ENCODE measurements around the gene CD248.
"Not testable (repeated sequence)": the region's sequence is repeated elsewhere in the genome, so short reads cannot be mapped to it uniquely, and the experiment has no call there.

CD248 gene

DNA sequence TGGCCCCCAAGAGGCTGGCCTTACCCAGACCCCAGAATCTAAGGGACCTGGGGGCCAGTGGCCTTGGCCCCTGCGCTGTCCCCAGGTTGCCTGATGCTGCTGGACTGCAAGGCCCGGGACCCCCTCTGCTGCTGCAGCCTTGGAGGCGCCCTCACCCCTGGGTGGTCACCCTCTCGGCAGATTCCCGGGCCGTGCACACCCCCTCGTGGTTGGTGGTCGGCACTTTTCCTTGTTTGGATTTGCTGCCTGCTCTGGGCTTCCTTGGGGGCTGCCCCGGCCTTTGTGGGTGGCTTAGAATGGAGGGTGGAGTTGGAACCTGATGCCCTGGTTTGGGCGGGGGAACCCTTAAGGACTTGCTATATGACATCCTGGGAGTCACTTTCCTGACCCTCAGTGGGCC is 14.1 kb upstream of the CD248 start:
- in situ Hi-C loops (cut with MboI; ENCODE audit: low pct_unique_long_range_greater_than_20kb, low sequenced_read_pairs) = no loop called here
- no peak for DNase-seq

DNA sequence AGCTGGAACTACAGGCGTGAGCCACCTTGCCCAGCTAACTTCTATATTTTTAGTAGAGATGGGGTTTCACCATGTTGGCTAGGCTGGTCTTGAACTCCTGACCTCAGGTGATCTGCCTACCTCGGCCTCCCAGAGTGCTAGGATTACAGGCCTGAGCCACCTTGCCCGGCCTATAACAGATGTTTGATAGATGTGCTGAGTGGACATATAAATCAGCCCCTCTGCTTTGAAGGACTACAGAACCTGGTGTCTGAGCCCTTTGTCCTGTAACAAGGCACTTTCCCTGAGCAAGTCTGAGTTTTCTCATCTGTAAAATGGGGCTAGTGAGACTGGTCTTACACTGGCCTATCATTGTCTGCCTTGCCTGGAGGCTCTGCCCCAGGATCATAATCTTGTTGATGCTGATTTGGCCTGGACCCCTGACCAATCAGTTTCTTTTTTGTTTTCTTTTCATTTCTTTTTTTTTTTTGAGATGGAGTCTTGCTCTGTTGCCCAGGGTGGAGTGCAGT is 12.4 kb upstream of the CD248 start:
- in situ Hi-C loops (cut with MboI; ENCODE audit: low pct_unique_long_range_greater_than_20kb, low sequenced_read_pairs) = no loop called here
- DNase-seq = no peak

DNA sequence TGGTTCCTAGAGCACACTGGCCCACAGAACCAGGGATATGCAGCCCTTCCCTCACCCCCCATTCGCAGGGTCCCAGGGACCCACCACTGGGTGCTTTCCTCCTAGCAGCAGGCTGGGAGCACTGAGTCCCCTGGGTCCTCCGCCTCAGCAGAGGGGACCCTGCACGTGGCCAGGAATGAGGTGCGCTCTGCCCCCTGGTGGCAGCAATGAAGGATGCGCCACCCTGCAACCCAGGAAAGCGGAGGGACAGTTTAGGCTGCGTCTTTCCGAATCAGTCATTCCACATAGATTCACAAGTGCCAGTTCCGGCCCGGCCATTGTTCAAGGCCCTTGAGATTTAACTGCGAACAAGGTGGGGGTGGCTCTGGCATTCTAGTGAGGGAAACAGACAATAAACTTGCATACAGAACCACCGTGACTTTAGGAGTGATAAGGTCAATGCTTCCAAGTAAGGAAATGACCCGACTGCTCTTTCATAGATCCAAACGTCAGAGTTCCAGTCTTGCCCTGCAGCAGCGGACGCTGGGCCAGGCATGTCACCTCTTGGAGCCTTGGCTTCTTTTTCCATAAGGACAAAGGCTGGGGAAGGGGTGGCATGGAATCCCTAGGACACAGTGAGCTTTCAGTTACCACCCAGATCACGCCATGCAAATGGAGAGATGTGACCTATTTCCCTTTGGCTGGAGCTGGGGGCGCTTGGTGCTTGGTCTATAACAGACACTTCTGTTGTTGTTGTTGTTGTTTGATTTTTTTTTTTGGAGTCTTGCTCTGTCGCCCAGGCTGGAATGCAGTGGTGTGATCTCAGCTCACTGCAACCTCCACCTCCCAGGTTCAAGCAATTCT is 11.7 kb upstream of the CD248 start:
- in situ Hi-C loops (cut with MboI; ENCODE audit: low pct_unique_long_range_greater_than_20kb, low sequenced_read_pairs) = no loop called here
- DNase-seq = peak; percentile 93

DNA sequence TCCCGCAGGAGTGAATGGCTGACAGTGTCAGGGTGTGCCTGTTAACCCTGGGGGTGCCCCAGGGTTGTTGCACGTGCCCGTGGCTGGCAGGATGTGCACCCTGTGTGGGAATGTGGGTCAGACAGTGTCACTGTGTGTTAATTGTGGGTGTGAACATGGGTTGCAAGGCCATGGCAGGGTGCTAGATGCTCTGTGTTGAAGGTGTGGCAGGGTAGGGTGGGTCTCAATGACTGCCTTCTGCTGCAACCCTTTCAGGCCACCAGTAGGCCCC is 11.1 kb upstream of the CD248 start:
- in situ Hi-C loops (cut with MboI; ENCODE audit: low pct_unique_long_range_greater_than_20kb, low sequenced_read_pairs) = no loop called here
- DNase-seq = no peak

DNA sequence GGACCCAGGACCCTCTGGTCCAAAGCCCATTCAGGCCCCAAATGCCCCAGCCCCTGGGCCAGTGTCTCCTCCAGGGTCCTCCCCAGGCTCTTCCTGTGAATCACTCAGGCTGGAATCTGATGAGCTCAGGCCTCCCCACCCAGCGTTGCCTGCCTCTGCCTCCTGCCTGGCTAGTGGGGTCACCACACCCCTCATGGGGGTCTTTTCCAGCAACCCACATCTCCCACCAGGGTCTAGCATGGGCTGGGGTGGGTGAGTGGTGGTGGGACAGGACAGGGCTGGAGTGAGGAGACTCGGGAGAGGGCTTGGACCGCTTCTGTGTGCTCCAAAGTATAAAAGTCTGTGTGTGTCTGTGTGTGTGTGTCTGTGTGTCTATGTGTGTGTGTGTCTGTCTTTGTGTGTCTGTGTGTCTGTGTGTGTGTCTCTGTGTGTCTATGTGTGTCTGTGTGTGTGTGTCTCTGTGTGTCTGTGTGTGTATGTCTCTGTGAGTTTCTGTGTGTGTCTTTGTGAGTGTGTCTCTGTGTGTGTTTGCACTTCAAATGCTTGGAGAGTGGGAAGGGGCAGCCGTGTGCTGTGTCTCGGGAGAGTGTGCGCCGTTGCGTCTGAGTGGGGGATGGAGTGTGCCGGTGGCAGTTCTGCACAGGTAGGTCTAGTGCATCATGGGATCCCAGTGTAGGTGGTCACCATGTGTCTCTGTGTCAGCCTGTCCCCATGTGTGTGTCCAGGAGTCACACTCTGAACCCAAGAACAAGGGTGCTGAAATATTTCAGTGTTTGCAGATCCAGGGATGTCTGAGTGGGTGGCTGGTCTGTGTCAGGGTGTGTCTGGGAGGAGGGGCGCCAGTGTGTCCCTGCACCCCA is 10.6 kb upstream of the CD248 start:
- no peak for DNase-seq
- in situ Hi-C loops (cut with MboI; ENCODE audit: low pct_unique_long_range_greater_than_20kb, low sequenced_read_pairs) = no loop called here

DNA sequence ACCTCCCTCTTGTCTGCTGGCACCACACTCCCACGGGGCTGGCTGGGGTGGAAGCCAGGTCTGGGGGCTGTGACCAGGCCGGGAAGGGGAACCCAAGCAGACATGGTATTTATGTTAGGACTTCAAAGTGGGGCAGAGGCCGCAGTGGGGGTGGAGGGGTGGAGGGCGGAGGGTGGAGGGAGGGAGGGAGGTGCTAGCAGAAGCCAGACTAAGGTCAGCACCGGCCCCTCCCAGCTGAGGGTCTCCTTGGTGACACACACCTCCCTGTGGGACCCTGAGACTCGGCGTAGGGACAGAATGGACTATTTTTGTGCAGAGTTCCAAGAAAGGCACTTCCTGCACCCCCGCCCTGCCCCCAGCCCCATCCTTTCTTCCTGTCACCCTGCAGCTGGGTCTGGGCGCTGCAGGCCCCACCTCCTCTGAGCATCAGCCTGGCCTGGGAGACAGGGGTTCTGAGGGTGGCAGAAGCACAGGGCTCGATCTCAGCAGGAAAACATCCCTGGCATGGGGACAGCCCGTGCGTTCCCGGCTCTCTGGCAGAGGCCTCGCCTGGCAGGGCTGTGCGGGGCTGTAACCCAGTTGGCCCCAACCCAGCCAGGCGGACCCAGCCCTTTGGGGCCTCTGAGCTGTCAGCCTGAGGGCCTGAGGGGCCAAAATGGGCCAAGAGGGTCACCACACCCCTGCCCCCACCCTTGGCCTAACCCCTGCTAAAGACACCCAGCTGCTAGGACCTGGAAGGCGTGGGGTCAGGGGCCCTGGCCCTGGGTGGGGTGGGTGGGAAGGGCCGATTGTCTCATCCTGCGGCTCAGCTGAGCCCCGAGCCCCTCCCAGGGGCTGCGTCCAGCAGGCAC is 9.6 kb upstream of the CD248 start:
- in situ Hi-C loops (cut with MboI; ENCODE audit: low pct_unique_long_range_greater_than_20kb, low sequenced_read_pairs) = no loop called here
- DNase-seq = peak; percentile 58

DNA sequence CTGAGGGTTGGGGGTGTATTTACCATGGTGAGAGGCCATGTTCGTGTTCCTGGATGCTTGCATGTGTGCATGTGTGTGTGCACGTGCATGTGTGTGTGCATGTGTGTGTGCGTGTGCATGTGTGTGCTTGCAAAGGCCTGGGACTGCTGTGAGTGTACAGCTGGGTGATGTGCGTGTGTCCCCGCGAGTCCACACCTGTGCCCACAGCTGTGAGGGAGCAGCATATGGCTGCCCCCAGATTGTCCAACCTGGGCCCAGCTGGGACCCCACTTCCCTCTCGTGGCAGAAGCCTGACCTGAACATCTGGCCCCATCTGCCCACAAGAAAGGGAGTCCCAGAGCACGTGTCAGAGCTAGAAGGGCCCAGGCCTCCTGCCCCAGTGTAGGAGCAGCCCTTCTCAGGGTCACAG is 8.4 kb upstream of the CD248 start:
- in situ Hi-C loops (cut with MboI; ENCODE audit: low pct_unique_long_range_greater_than_20kb, low sequenced_read_pairs) = no loop called here
- DNase-seq = peak; percentile 32

DNA sequence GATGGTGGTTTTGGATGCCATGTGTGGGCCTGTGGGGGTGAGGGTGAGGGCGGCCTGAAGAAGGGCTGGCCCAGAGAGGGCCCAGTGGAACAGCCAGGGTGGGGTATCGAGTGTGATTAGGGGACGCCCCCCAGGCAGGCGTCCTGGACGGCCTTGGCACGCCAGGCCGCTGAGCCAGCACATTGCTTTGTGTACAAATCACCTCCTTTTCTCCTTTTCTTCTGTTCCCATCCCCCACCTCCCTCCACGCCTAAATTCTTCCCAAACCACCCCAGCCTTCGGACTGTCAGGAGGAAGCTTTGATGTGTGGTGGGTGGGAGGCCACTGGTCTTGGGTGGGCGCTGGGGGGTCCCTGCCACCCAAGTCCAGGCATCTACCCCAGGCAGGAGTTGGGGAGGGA is 7.8 kb upstream of the CD248 start:
- in situ Hi-C loops (cut with MboI; ENCODE audit: low pct_unique_long_range_greater_than_20kb, low sequenced_read_pairs) = no loop called here
- DNase-seq = no peak

DNA sequence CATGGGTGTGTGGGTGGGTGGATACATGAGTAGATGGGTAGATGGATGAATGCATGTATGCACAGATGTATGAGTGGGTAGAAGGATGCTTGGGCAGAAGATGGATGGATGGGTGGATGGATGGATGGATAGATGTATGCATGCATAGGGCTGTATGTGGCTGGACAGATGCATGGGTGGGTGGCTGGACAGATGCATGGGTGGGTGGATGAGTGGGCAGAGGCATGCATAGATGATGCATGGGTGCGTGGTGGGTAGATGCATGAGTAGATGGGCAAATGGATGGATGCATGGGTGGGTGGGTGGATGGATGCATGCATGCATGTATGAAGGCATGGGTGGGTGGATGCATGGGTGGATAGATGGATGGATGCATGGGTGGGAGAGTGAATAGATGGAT is 6.8 kb upstream of the CD248 start:
- in situ Hi-C loops (cut with MboI; ENCODE audit: low pct_unique_long_range_greater_than_20kb, low sequenced_read_pairs) = no loop called here
- DNase-seq = no peak

DNA sequence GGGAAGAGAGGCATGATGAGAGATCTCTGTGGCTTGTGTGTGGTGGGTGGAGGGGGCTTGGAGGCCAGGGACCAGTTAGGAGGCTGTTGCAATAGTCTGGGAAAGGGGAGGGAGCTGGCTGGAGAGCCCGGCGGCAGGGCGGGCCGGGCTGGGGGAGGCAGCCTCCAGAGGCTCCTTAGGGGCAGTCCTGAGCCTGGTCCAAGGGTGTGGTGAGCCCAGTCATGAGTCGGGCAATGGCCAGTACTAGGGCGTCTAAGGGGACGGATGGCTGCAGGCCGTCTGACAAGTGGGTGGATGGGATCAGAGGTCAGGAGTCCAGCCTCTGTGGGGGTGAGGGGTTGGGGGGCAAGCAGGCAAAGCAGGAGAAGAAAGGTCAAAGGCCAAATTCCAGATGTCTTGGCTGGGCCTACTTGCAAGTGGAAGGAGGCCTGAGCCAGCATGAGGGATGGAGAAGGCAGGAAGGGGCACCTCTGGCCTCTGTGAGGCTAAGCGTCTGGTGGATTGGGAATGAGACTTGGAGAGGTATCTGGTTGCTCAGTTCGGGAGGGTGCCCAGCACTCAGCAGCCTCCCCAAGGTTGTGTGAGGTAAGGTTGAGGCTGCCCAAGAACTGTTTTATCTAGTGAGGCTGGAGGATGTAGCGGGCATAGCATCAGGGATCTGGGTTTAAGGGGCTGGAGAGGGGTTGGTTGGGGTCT is 6.0 kb upstream of the CD248 start:
- in situ Hi-C loops (cut with MboI; ENCODE audit: low pct_unique_long_range_greater_than_20kb, low sequenced_read_pairs) = no loop called here
- no peak for DNase-seq

DNA sequence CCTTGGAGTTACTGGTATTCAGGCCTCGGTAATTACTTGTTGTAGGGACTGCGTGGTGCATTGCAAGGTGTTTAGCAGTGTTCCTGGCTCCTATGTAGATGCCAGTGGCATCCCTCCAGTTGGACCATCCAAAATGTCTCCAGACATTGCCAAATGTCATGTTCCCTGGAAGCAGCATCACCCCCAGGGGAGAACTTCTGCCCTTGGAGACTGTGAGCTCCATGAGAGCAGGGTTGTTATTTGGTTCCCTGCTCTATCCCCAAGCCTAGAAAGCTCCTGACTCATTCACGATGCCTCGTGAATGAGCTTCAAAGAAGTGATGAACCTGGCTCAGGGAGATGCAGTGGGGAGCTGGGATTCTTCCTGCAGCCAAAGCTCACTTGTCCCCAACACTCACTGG is 4.8 kb upstream of the CD248 start:
- DNase-seq = no peak
- in situ Hi-C loops (cut with MboI; ENCODE audit: low pct_unique_long_range_greater_than_20kb, low sequenced_read_pairs) = no loop called here

DNA sequence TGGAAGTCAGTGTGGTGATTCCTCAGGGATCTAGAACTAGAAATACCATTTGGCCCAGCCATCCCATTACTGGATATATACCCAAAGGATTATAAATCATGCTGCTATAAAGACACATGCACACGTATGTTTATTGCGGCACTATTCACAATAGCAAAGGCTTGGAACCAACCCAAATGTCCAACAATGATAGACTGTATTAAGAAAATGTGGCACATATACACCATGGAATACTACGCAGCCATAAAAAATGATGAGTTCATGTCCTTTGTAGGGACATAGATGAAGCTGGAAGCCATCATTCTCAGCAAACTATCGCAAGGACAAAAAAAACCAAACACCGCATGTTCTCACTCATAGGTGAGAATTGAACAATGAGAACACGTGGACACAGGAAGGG is 3.9 kb upstream of the CD248 start:
- in situ Hi-C loops (cut with MboI; ENCODE audit: low pct_unique_long_range_greater_than_20kb, low sequenced_read_pairs) = not testable (repeated sequence)

DNA sequence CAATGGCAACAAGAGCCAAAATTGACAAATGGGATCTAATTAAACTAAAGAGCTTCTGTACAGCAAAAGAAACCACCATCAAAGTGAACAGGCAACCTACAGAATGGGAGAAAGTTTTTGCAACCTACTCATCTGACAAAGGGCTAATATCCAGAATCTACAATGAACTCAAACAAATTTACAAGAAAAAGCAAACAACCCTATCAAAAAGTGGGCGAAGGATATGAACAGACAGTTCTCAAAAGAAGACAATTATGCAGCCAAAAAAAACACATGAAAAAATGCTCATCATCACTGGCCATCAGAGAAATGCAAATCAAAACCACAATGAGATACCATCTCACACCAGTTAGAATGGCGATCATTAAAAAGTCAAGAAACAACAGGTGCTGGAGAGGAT is 3.4 kb upstream of the CD248 start:
- in situ Hi-C loops (cut with MboI; ENCODE audit: low pct_unique_long_range_greater_than_20kb, low sequenced_read_pairs); DNase-seq: not testable (repeated sequence)

More for the DNA sequence above, 3.9 kb upstream of the CD248 start:
- not testable (repeated sequence) for DNase-seq

DNA sequence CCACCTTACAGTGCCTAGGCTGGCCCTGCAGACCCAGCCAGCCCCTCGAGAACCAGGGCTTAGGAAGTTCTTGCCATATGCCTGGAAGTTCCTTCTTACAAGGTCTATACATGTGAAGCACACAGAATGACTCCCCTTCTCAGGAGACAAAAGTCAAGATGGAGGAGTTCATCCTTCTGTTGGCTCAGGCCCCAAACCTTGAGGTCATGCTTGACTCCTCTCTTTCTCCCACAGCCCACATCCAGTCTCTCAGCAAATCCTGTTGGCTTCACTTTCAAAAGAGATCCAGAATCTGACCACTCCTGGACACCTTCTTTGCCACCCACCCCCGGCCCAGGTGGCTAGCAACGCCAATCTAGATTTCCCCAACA is 1.7 kb upstream of the CD248 start:
- DNase-seq = no peak
- in situ Hi-C loops (cut with MboI; ENCODE audit: low pct_unique_long_range_greater_than_20kb, low sequenced_read_pairs) = no loop called here

DNA sequence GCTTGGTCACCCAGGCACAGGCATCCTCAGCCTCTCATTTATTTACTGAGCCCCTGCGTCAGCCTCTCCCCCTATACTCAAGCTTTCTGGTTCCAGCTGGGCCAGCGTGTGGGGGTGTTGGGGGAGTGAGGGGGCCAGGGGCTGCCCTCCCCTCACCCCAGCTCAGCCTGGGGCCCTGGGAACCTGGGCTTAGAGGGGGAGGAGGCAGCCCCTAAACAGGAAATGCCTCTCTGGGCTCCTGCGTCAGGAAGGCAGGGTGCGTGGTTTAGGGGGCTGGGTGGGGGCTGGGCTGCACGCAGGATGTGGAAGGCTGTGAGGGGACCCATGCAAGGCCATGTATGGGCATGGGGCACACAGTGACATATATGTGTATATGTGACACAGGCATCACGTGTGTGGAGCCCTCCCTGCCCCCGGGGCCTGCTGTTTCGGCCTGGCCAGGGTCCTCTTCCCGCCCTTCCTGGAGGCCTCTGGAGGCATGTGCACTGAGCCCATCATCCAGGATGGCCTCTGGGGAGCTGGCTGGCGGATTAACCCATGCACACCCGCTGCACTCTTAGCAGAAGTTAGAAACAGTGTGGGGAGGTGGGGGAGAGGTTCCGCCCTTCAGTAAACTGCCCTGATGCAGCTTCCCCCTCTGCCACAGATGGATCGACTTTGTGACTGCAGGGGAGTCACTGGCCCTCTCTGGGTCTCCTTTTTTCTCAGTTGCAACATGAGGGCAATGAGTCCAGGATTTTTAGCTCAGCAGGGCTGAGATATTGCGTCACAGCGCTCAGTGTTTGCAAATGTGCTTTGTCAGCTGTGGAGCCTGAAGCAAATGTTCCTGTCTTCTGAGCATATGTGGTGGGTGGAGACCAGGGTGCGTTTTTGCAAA is 1.1 kb upstream of the CD248 start:
- DNase-seq = peak; percentile 80
- in situ Hi-C loops (cut with MboI; ENCODE audit: low pct_unique_long_range_greater_than_20kb, low sequenced_read_pairs) = no loop called here

DNA sequence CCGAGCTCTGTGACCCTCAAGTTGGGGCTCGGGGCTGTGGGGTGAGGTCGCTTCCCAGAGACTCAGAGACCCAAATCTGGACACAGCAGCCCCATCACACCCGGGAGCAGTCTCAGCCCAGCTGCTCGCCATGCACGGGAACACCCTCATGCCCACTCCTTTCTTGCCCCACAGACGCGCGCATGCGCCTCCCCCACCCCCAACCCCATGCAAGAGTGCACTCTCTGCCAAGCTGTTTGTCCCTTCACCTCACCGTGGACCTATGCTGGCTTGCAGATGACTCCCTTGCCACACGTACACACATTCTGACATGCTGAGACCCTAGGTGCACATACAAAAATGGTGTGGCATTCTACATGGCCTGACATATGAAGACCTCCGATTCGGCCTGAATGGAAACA is 478 bp upstream of the CD248 start:
- in situ Hi-C loops (cut with MboI; ENCODE audit: low pct_unique_long_range_greater_than_20kb, low sequenced_read_pairs) = no loop called here

DNA sequence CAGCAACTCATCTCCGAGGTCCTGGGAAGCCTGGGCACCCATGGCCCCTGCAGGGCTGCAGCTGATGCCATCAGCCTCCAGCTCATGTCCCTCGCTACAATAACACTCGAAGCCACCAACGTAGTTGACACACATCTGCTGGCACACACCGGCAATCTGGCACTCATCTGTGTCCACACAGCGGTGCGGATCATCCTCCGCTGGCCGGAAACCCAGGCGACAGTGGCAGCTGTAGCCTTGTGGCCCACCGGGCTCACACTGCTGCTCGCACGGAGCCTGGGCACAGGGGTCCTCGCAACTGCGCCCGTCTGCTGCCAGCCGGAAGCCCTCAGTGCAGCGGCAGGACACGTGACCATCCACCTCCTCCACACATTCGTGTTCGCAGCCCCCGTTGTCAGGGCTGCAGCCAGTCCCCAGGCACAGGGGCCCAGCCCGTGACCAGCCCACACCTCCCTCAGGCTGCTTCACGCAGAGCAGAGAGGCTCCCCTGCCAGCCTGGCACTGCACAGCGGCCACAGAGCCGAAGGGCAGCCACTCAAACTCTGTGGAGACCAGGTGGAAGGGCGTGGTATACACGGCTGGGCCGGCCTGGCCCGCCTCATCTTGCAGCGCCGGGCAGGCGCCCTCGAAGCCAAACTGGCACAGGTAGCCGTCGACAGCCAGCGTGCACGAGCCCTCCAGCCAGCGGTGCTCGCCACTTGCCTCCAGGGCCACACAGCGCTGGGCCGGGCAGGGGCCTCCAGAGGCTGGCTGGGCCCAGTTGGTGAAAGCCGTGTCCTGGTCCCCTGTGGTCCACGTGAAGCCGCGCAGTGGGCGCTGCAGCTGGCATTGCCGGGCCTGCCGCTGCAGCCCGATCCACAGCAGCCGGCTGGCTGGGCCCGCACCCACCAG is 678 bp downstream of the CD248 start:
- no peak for DNase-seq
- in situ Hi-C loops (cut with MboI; ENCODE audit: low pct_unique_long_range_greater_than_20kb, low sequenced_read_pairs) = no loop called here

More for the DNA sequence above, 478 bp upstream of the CD248 start:
- DNase-seq = no peak
